Osteocyte (in vitro differentiated cells): ENCODE measurements around the gene ECSIT. TPM values are rescaled to one million over a fixed set of nuclear protein-coding genes. Genes with fewer than 3 reads are reported as not detected.
A peak's percentile ranks its signal among the peaks of the same experiment; 100 is the strongest.
"Not testable (repeated sequence)": the region's sequence is repeated elsewhere in the genome, so short reads cannot be mapped to it uniquely, and the experiment has no call there.

ENCODE experiments used
- DNase-seq: peaks from one replicate; pipeline ENCODE4 v3.0.0; 2021; ENCODE audit warnings: mixed read lengths; ENCODE audit not compliant: unreplicated experiment; ENCODE audit errors: extremely low spot score
- H3K27ac Mint-ChIP-seq: one replicate; pipeline ENCODE4 v1.8.0; 2021; ENCODE audit warnings: mild to moderate bottlenecking, mixed read lengths; ENCODE audit not compliant: unreplicated experiment
- H3K27me3 Mint-ChIP-seq: one replicate; pipeline ENCODE4 v1.8.0; 2021; ENCODE audit warnings: mixed read lengths; ENCODE audit not compliant: unreplicated experiment
- H3K36me3 Mint-ChIP-seq: one replicate; pipeline ENCODE4 v1.8.0; 2021; ENCODE audit warnings: mixed read lengths; ENCODE audit not compliant: unreplicated experiment
- H3K4me1 Mint-ChIP-seq: one replicate; pipeline ENCODE4 v1.8.0; 2021; ENCODE audit warnings: mixed read lengths; ENCODE audit not compliant: unreplicated experiment
- H3K4me3 Mint-ChIP-seq: one replicate; pipeline ENCODE4 v1.8.0; 2021; ENCODE audit warnings: mild to moderate bottlenecking, moderate library complexity, mixed read lengths; ENCODE audit not compliant: unreplicated experiment
- H3K9me3 Mint-ChIP-seq: one replicate; pipeline ENCODE4 v1.8.0; 2021; ENCODE audit warnings: mixed read lengths; ENCODE audit not compliant: unreplicated experiment
- long read RNA-seq: library from polyadenylated mRNA; unstranded; transcript quantifications from one replicate; pipeline ENCODE4 v2.0.0, GENCODE V29; 2021
- total RNA-seq: library from RNA; stranded (reverse); gene quantifications from 2 replicates; pipeline ENCODE4 v1.2.1, GENCODE V29; 2021
- TF ChIP-seq, protein P1 (sequence below): fragments of 200-600 bp; sonication (generic); IDR thresholded peaks from 2 replicates; pipeline ENCODE4 v1.5.0; 2021; ENCODE audit warnings: antibody characterized with exemption, mild to moderate bottlenecking, moderate library complexity

ECSIT gene
- total RNA-seq = 28.9 and 30.0 TPM in 2 replicates
- long read RNA-seq, transcript ECSIT-202 (8 exons, 1,700 nt) = major isoform, 37 of 43 reads
- long read RNA-seq, partial matches to known transcripts = 1 of 43 reads
- long read RNA-seq, other reads (novel, unspliced or antisense) = 5 of 43 reads

DNA sequence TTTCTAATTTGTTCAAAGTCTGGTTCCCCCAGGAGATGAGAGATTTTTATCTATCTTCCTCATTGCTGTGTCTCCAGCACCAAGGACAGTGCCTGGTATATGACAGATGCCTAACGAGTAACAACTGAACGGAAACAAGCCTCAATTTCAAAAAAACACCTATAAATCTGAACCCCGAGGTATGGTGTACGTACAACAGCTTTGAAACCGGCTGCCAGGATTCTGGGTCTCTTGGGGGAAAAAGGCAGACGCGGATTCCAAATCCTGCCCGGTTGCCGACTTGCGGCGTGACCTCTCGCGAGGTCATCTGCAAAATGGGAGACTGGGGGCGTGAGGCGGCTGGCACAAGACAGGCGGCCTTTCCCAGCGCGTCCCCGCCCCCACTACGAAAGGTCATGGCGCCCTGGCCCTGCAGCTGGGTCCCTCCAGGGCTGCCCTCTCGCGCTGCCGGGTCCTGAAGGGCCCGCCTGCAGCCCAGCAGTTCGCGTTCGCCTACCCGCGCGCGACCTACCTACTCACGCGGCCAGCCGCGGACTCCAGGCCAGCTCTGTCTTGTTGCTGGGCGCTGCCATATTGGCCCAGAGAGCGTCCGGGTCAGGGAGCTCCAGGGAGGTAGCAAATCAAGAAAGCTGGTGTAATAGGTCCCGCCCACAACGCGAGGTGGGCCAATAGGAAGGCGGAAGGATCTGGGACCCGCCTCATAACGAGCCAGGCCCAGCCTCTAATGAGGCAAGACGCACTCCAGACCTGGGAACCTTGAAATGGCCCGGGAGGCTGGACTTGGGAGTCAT, at the start of gene ECSIT:
Gene ECSIT (minus strand): TSS at position 584 of the 791 bp plus-strand sequence. CDS start 9,964 bp downstream, outside the sequence.
- TF ChIP-seq, protein P1, sequence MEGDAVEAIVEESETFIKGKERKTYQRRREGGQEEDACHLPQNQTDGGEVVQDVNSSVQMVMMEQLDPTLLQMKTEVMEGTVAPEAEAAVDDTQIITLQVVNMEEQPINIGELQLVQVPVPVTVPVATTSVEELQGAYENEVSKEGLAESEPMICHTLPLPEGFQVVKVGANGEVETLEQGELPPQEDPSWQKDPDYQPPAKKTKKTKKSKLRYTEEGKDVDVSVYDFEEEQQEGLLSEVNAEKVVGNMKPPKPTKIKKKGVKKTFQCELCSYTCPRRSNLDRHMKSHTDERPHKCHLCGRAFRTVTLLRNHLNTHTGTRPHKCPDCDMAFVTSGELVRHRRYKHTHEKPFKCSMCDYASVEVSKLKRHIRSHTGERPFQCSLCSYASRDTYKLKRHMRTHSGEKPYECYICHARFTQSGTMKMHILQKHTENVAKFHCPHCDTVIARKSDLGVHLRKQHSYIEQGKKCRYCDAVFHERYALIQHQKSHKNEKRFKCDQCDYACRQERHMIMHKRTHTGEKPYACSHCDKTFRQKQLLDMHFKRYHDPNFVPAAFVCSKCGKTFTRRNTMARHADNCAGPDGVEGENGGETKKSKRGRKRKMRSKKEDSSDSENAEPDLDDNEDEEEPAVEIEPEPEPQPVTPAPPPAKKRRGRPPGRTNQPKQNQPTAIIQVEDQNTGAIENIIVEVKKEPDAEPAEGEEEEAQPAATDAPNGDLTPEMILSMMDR = no peak
- Mint-ChIP-seq H3K4me3 (peak within 1 kb of the TSS; percentile 98), H3K27ac (peak within 1 kb of the TSS; percentile 96), H3K27me3 (no peaks in the 10 kb centered on the region), H3K9me3 (no peaks in the 10 kb centered on the region), H3K4me1 (peaks cover 16% of the 10 kb centered on the region), H3K36me3 (no peaks in the 10 kb centered on the region)
- DNase-seq = peak; percentile 97

GRCh38 chr19:11577451-11578257, 48.7 kb upstream of the ECSIT start, which contains the start of gene ACP5:
ACP5 (minus strand) TSS chr19:11577645; CDS start chr19:11577317, 328 bp downstream.
- H3K4me3 Mint-ChIP-seq = no peak within 1 kb of the TSS
- no peaks in the 10 kb centered on the region for H3K9me3 Mint-ChIP-seq
- no peaks in the 10 kb centered on the region for H3K27me3 Mint-ChIP-seq
- no peaks in the 10 kb centered on the region for H3K36me3 Mint-ChIP-seq
- DNase-seq = no peak
- no peak within 1 kb of the TSS for H3K27ac Mint-ChIP-seq
- peaks cover 14% of the 10 kb centered on the region for H3K4me1 Mint-ChIP-seq
- TF ChIP-seq, protein P1 = no peak

DNA sequence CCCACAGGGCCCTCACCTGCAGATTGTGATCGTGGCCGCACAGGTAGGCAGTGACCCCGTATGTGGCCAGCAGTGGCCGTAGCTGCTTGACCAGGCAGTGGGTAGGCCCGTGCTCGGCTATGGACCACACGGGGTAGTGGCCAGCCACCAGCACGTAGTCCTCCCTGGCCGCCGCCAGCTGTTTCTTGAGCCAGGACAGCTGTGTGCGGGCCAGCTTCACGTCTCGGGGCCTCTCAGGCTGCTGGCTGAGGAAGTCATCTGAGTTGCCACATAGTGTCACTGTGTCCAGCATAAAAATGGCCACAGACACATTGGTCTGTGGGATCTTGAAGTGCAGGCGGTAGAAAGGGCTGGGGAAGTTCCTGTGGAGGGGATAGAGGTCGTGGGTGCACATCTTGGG, 47.3 kb upstream of the ECSIT start:
- H3K4me1 Mint-ChIP-seq = peaks cover 7% of the 10 kb centered on the region
- H3K27me3 Mint-ChIP-seq = no peaks in the 10 kb centered on the region
- TF ChIP-seq, protein P1 = no peak
- no peaks in the 10 kb centered on the region for H3K9me3 Mint-ChIP-seq
- no peak overlapping the region for H3K4me3 Mint-ChIP-seq
- no peaks in the 10 kb centered on the region for H3K36me3 Mint-ChIP-seq
- H3K27ac Mint-ChIP-seq = no peak overlapping the region
- DNase-seq = no peak

- no peaks in the 10 kb centered on the region for H3K27me3 Mint-ChIP-seq
- H3K9me3 Mint-ChIP-seq = no peaks in the 10 kb centered on the region
- H3K36me3 Mint-ChIP-seq = no peaks in the 10 kb centered on the region
- H3K4me3 Mint-ChIP-seq = no peak overlapping the region
- peaks cover 2% of the 10 kb centered on the region for H3K4me1 Mint-ChIP-seq
- DNase-seq = no peak
- TF ChIP-seq, protein P1 = no peak
- H3K27ac Mint-ChIP-seq = no peak overlapping the region
These were observed 45.8 kb upstream of the ECSIT start for GRCh38 chr19:11574689-11575088.

DNA sequence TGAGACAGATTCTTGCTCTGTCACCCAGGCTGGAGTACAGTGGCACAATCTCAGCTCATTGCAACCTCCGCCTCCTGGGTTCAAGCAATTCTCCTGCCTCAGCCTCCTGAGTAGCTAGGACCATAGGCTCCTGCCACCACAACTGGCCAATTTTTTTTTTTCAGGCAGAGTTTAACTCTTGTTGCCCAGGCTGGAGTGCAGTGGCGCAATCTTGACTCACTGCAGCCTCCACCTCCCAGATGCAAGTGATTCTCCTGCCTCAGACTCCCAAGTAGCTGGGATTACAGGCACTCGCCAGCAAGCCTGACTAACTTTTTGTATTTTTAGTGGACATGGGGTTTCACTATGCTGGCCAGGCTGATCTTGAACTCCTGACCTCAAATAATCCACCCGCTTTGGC, 44.8 kb upstream of the ECSIT start:
- not testable (repeated sequence) for H3K36me3 Mint-ChIP-seq, H3K27ac Mint-ChIP-seq, H3K27me3 Mint-ChIP-seq, H3K4me3 Mint-ChIP-seq, H3K9me3 Mint-ChIP-seq, DNase-seq, H3K4me1 Mint-ChIP-seq

GRCh38 chr19:11573354-11573753, 44.4 kb upstream of the ECSIT start:
- not testable (repeated sequence) for DNase-seq, H3K4me1 Mint-ChIP-seq, H3K9me3 Mint-ChIP-seq, H3K27me3 Mint-ChIP-seq, H3K36me3 Mint-ChIP-seq, H3K4me3 Mint-ChIP-seq, H3K27ac Mint-ChIP-seq
